Thoracic aorta (tissue), 2 donors: ENCODE measurements around the gene CMIP. TPM values are rescaled to one million over a fixed set of nuclear protein-coding genes. Genes with fewer than 3 reads are reported as not detected.

Source experiments
- ATAC-seq: fragments of 150-250 bp; one replicate; pipeline ENCODE4 v1.8.0; 2017; ENCODE audit warnings: low read depth; ENCODE audit not compliant: insufficient number of reproducible peaks, low FRiP score
- DNase-seq: peaks from one replicate; pipeline ENCODE4 v3.0.0-alpha.2; 2020; ENCODE audit warnings: low spot score
- H3K27ac ChIP-seq, 2 donors: fragments of 200-600 bp; sonication (generic); 1 replicate in 1 of 2; 2 replicates in 1 of 2; pipeline ENCODE4 v1.5.1; 2016; ENCODE audit warnings: mild to moderate bottlenecking in 2 of 2, moderate library complexity in 2 of 2
- H3K27me3 ChIP-seq: fragments of 200-600 bp; sonication (generic); replicated peaks from 2 replicates; pipeline ENCODE4 v1.6.0; 2016; ENCODE audit warnings: mild to moderate bottlenecking; ENCODE audit not compliant: insufficient read depth
- H3K36me3 ChIP-seq: fragments of 200-600 bp; sonication (generic); one replicate; pipeline ENCODE4 v1.5.1; 2016
- H3K4me1 ChIP-seq, 2 donors: fragments of 200-600 bp; sonication (generic); 1 replicate in 1 of 2; 2 replicates in 1 of 2; pipeline versions ENCODE4 v1.5.1 to v1.6.0; 2016; ENCODE audit warnings: low read depth in 2 of 2, mild to moderate bottlenecking in 1 of 2; ENCODE audit not compliant: control insufficient read depth in 1 of 2
- H3K4me3 ChIP-seq: fragments of 200-600 bp; sonication (generic); 2 replicates; pipeline ENCODE4 v1.5.1; 2016; ENCODE audit warnings: mild to moderate bottlenecking
- H3K9me3 ChIP-seq: fragments of 200-600 bp; sonication (generic); 2 replicates; pipeline ENCODE4 v1.5.1; 2016
- CTCF ChIP-seq: fragments of 200-600 bp; sonication (generic); IDR thresholded peaks from one replicate; pipeline ENCODE4 v1.5.1; 2019; ENCODE audit warnings: antibody characterized with exemption
- total RNA-seq, 2 donors: library from RNA; depleted of rRNA; stranded (reverse); fragments of >200 nt; gene quantifications; one replicate each; pipeline versions ENCODE4 v1.1.0 to v1.2.3, GENCODE V29; 2016

Gene CMIP
- total RNA-seq, 2 donors from 2014 or later: 20.8 to 46.8 TPM

- Histone ChIP-seq H3K27me3 (no peaks in the 10 kb centered on the region), H3K9me3 (no peaks in the 10 kb centered on the region), H3K36me3 (no peaks in the 10 kb centered on the region), H3K4me3 (no peak overlapping the region), H3K27ac (no peak overlapping the region), H3K4me1 (peaks cover 0 to 7% of the 10 kb centered on the region in 2 donors)
- no peak for ATAC-seq
- DNase-seq: no peak
- TF ChIP-seq CTCF: no peak
These were observed 205.1 kb downstream of the CMIP start for GRCh38 chr16:81649561-81650184.

GRCh38 chr16:81650281-81650680 lies 205.7 kb downstream of the CMIP start:
- H3K36me3 ChIP-seq: no peaks in the 10 kb centered on the region
- no peaks in the 10 kb centered on the region for H3K27me3 ChIP-seq
- no peak for TF ChIP-seq CTCF
- H3K4me1 ChIP-seq: peaks cover 0 to 3% of the 10 kb centered on the region in 2 donors
- no peak for DNase-seq
- no peak overlapping the region for H3K27ac ChIP-seq
- ATAC-seq: no peak
- no peak overlapping the region for H3K4me3 ChIP-seq
- H3K9me3 ChIP-seq: no peaks in the 10 kb centered on the region

- Histone ChIP-seq H3K27ac (no peak overlapping the region), H3K27me3 (no peaks in the 10 kb centered on the region), H3K36me3 (no peaks in the 10 kb centered on the region), H3K4me3 (no peak overlapping the region), H3K9me3 (no peaks in the 10 kb centered on the region), H3K4me1 (no peaks in the 10 kb centered on the region)
- no peak for DNase-seq
- ATAC-seq: no peak
- TF ChIP-seq CTCF: no peak
These were observed 206.5 kb downstream of the CMIP start for GRCh38 chr16:81650982-81651562.

- no peak overlapping the region for H3K4me3 ChIP-seq
- H3K36me3 ChIP-seq: no peaks in the 10 kb centered on the region
- H3K4me1 ChIP-seq: no peaks in the 10 kb centered on the region
- ATAC-seq (no peak), DNase-seq (no peak)
- no peak overlapping the region for H3K27ac ChIP-seq
- no peak for TF ChIP-seq CTCF
- H3K9me3 ChIP-seq: no peaks in the 10 kb centered on the region
- H3K27me3 ChIP-seq: no peaks in the 10 kb centered on the region
These were observed 207.4 kb downstream of the CMIP start for GRCh38 chr16:81651758-81652718.
